GM12891 (cell line): Measurements from ENCODE around the gene TRNP1.

Source experiments
- POLR2A ChIP-seq: IDR thresholded peaks from 2 replicates; pipeline ENCODE4 v1.6.1; 2011; ENCODE audit warnings: low read depth, low read length, control low read depth
- POLR2AphosphoS5 ChIP-seq: IDR thresholded peaks from 2 replicates; pipeline ENCODE4 v1.6.1; 2011; ENCODE audit warnings: low read depth, low read length, control low read depth
- POU2F2 ChIP-seq: IDR thresholded peaks from 2 replicates; pipeline ENCODE4 v1.6.1; 2011; ENCODE audit warnings: low read depth, mild to moderate bottlenecking, control low read depth, low read length, moderate library complexity
- TAF1 ChIP-seq: IDR thresholded peaks from 2 replicates; pipeline ENCODE4 v1.6.1; 2011; ENCODE audit warnings: low read depth, low read length, control low read depth

GRCh38 chr1:26976621-26977510 is 16.6 kb upstream of the TRNP1 start:
- TF ChIP-seq POLR2A = no peak
- no peak for TF ChIP-seq POLR2AphosphoS5
- no peak for TF ChIP-seq POU2F2
- TF ChIP-seq TAF1 = no peak
